ENCODE data around the gene REPS2.

The REPS2 gene

DNA sequence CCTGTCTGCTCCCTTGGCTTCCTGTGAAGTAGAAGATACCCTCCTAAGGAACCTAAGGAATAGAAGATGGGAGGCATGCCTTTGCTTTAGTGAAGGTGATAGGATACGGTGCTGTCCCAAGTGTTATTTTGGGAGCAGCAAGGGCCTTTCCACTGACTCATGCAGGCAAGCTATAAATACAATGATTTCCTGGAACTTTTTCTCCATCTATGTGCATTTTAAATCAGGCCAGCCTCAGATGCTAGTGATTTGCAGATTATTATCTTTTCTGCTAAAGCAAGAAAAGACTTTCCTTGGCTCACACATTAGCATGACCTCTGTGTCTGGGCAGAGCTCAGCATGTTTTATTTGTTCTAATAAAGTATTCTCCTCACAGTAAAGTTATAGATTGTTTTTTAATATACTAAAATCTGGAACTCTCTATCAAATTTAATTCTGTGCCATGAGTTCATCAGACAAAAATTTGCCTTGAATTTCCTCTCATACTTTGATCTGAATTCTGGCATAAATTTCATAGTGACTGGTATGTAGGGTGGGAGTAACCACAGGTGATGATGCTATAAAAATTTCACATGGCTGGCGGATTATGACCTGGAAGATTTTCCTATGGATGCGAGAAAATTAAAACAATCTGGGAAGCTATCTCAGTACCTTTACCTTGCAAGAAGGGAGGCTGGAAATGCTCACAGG is 131.7 kb downstream of the REPS2 start:
- H3K4me3 ChIP-seq (ENCODE audit: low read depth, low read length), result no peak overlapping the region
- DNase-seq (ENCODE audit: low read depth), result no peak
- TF ChIP-seq, protein P1, sequence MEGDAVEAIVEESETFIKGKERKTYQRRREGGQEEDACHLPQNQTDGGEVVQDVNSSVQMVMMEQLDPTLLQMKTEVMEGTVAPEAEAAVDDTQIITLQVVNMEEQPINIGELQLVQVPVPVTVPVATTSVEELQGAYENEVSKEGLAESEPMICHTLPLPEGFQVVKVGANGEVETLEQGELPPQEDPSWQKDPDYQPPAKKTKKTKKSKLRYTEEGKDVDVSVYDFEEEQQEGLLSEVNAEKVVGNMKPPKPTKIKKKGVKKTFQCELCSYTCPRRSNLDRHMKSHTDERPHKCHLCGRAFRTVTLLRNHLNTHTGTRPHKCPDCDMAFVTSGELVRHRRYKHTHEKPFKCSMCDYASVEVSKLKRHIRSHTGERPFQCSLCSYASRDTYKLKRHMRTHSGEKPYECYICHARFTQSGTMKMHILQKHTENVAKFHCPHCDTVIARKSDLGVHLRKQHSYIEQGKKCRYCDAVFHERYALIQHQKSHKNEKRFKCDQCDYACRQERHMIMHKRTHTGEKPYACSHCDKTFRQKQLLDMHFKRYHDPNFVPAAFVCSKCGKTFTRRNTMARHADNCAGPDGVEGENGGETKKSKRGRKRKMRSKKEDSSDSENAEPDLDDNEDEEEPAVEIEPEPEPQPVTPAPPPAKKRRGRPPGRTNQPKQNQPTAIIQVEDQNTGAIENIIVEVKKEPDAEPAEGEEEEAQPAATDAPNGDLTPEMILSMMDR (IDR thresholded peaks at IDR 0.05; ENCODE audit: low read depth, low read length, missing control alignments), result no peak

DNA sequence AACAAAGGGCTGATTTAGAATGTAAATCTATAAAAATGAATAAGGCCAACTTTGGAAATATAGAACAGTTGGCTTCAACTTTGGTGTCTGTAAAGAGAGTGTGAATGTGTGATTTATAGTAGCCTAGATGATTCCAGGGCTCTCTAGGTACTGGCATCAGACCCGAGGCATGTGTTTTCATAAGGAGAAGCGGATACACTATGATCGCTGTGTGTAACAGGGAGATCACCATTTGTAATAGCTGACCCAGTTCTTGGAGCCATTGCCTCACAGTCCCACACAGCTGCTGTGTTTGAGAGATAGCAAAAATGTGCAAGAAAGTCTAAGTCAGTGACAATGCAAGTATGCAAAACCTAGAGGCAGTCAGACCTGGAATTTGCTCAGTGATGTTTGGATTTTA is 135.1 kb downstream of the REPS2 start:
- H3K4me3 ChIP-seq (ENCODE audit: low read depth, low read length), result no peak overlapping the region
- TF ChIP-seq, protein P1 (IDR thresholded peaks at IDR 0.05; ENCODE audit: low read depth, low read length, missing control alignments), result no peak
- no peak for DNase-seq (ENCODE audit: low read depth)

DNA sequence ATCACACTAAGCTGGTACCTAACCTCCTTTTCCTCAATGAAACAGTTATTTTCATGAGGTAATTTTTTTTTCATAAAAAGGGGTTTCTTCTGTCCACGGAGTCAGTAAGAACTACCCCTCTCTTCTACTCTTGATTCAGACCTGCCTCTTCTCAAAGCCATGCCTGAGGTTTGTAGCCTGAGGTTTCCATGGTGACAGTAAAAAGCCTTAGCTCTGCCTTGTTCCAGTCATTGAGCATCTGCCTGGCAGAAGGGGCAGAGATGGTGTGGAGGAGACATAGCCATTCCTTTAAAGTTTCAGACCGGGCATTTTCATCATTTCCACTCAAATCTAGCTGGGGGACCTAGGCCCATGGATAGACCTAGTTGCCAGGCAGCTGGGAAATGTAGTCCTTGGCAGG is 135.5 kb downstream of the REPS2 start:
- no peak overlapping the region for H3K4me3 ChIP-seq (ENCODE audit: low read depth, low read length)
- DNase-seq (ENCODE audit: low read depth), result no peak
- TF ChIP-seq, protein P1 (IDR thresholded peaks at IDR 0.05; ENCODE audit: low read depth, low read length, missing control alignments), result no peak

DNA sequence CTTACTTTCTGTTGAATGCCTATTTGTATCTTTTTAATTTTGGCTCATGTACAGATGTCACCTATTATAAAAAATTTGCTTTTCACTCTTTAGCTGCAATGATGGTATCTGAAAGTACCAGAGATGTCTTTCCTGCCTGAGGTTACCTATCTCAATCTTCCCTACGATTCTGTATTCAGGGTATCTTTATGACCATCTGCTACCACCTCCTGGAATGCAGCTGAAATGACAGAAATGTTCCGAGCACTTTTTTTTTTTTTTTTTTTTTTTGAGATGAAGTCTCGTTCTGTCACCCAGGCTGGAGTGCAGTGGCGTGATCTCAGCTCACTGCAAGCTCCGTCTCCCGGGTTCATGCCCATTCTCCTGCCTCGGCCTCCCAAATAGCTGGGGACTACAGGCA is 136.4 kb downstream of the REPS2 start:
- TF ChIP-seq, protein P1 (IDR thresholded peaks at IDR 0.05; ENCODE audit: low read depth, low read length, missing control alignments), result peak; percentile 14
- no peak overlapping the region for H3K4me3 ChIP-seq (ENCODE audit: low read depth, low read length)
- no peak for DNase-seq (ENCODE audit: low read depth)

DNA sequence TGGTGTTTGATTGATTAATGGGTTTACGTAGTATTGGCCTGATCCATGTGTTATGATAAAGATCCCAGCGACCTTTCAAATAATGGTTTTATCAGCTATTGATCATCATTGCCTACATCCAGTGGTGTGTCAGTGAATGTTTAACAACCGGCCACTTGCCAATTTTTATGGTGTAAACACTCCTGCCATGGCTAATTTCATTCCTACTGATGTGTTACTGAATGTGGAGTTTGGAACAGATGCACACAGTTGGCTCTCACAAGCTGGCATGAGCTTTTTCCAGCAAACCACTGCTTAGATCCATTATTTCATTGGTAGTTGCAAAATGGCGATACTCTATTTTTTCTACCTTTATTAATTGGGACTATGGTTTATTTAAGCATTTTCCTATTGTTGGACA is 139.9 kb downstream of the REPS2 start:
- DNase-seq (ENCODE audit: low read depth), result no peak
- TF ChIP-seq, protein P1 (IDR thresholded peaks at IDR 0.05; ENCODE audit: low read depth, low read length, missing control alignments), result no peak
- no peak overlapping the region for H3K4me3 ChIP-seq (ENCODE audit: low read depth, low read length)

DNA sequence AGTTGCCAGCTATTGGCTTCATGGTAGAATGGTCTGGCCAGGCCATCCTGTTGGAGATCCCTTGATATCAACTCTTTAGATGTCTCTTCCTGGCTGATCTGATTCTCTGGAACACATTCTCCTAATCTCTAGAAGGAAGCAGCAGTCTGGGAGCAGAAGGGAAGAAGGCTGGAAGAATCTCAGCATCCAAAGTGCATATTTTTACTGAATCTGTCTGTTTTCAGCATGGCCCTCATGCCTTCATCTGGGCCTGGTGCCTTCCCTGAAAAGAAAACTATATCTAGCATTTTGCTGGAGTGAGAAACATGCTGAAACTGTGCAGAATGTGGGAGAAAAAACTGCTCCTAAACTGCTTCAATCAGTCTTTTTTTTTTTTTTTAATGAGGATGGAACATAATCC is 148.7 kb downstream of the REPS2 start:
- TF ChIP-seq, protein P1 (IDR thresholded peaks at IDR 0.05; ENCODE audit: low read depth, low read length, missing control alignments), result no peak
- no peak for DNase-seq (ENCODE audit: low read depth)
- H3K4me3 ChIP-seq (ENCODE audit: low read depth, low read length), result no peak overlapping the region

All from GM12864 (cell line).